ENCODE results near the gene PTPA.

- no peak for TF ChIP-seq EGR1 (conservative IDR thresholded peaks at IDR 0.05)
- no peak for TF ChIP-seq CHD7 (IDR thresholded peaks at IDR 0.05; ENCODE audit: low read depth, low read length)
- TF ChIP-seq POLR2A (conservative IDR thresholded peaks at IDR 0.05), result no peak
- TF ChIP-seq BRF2 (IDR thresholded peaks at IDR 0.05; ENCODE audit: borderline replicate concordance, insufficient read depth, insufficient read length), result no peak
- TF ChIP-seq ZNF282 (CRISPR knock-in tag; IDR thresholded peaks at IDR 0.05), result no peak
- TF ChIP-seq CTCF (IDR thresholded peaks at IDR 0.05 in 2 of 3, conservative IDR thresholded peaks at IDR 0.05 in 1 of 3; ENCODE audit: insufficient read depth in 2 of 3, low read depth in 1 of 3, low read length in 3 of 3), result no peak
- TF ChIP-seq ZNF830 (CRISPR knock-in tag; IDR thresholded peaks at IDR 0.05), result no peak
- no peak for TF ChIP-seq BCLAF1 (IDR thresholded peaks at IDR 0.05; ENCODE audit: borderline replicate concordance in 1 of 2, control insufficient read depth in 1 of 2, low read depth in 2 of 2, low read length in 1 of 2)
- TF ChIP-seq ATF2 (CRISPR knock-in tag; IDR thresholded peaks at IDR 0.05), result no peak
- TF ChIP-seq USF1 (CRISPR knock-in tag; IDR thresholded peaks at IDR 0.05), result no peak
- no peak for TF ChIP-seq EWSR1 (IDR thresholded peaks at IDR 0.05; ENCODE audit: borderline replicate concordance, low read depth, partially characterized antibody)
- no peak for TF ChIP-seq POLR2AphosphoS5 (IDR thresholded peaks at IDR 0.05; ENCODE audit: control insufficient read depth, insufficient read depth, low read depth, low read length)
- no peak for TF ChIP-seq SOX6 (IDR thresholded peaks at IDR 0.05)
- TF ChIP-seq TEAD1 (CRISPR knock-in tag; IDR thresholded peaks at IDR 0.05), result no peak
These were observed 25.3 kb downstream of the PTPA start for GRCh38 chr9:129136446-129137035.
